K562 (cell line): ENCODE measurements around the gene NVL. TPM values are rescaled to one million over a fixed set of nuclear protein-coding genes. Genes with fewer than 3 reads are reported as not detected.

ENCODE experiments used
- ATF3 ChIP-seq, 2 experiments: fragments of 450-650 bp in 1 of 2; sonication (generic) in 1 of 2; formaldehyde crosslinking in 1 of 2; IDR thresholded peaks in 1 of 2; conservative IDR thresholded peaks in 1 of 2; 2 replicates each; pipeline versions ENCODE4 v1.6.1 to v1.8.1; 2016 to 2023; ENCODE audit warnings: mild to moderate bottlenecking in 2 of 2, moderate library complexity in 2 of 2, inconsistent platforms in 1 of 2, missing genetic modification reagents in 1 of 2
- CBFB ChIP-seq: sonication (generic); formaldehyde crosslinking; IDR thresholded peaks from 2 replicates; pipeline ENCODE4 v1.4.0; 2020; ENCODE audit warnings: mild to moderate bottlenecking, missing genetic modification reagents
- CGGBP1 ChIP-seq: fragments of 250-450 bp; sonication (Bioruptor Pico); IDR thresholded peaks from 2 replicates; pipeline ENCODE4 v1.9.0; 2021; ENCODE audit warnings: mild to moderate bottlenecking
- CREB5 ChIP-seq: fragments of 250-450 bp; sonication (Bioruptor Pico); IDR thresholded peaks from 2 replicates; pipeline ENCODE4 v1.5.0; 2020; ENCODE audit warnings: mild to moderate bottlenecking
- E2F3 ChIP-seq: fragments of 250-450 bp; sonication (Bioruptor Pico); IDR thresholded peaks from 2 replicates; pipeline ENCODE4 v1.4.0; 2020; ENCODE audit warnings: mild to moderate bottlenecking
- ETV1 ChIP-seq: fragments of 450-650 bp; conservative IDR thresholded peaks from 2 replicates; pipeline ENCODE4 v1.6.1; 2016; ENCODE audit warnings: missing genetic modification characterization, control low read depth, low read depth, missing compliant biosample characterization
- HDAC1 ChIP-seq, 2 experiments: fragments of 450-650 bp; IDR thresholded peaks; 2 replicates each; pipeline ENCODE4 v1.6.1; 2016 to 2017; ENCODE audit warnings: inconsistent platforms in 1 of 2, mild to moderate bottlenecking in 1 of 2, moderate library complexity in 1 of 2
- HNRNPL ChIP-seq: fragments of 200-400 bp; formaldehyde crosslinking; IDR thresholded peaks from 2 replicates; pipeline ENCODE4 v1.6.1; 2017; ENCODE audit warnings: low read depth, mild to moderate bottlenecking, low read length
- KLF10 ChIP-seq: fragments of 250-450 bp; sonication (Bioruptor Pico); IDR thresholded peaks from 2 replicates; pipeline ENCODE4 v1.6.1; 2021; ENCODE audit warnings: matching md5 sums
- MTA3 ChIP-seq: fragments of 450-650 bp; formaldehyde crosslinking; IDR thresholded peaks from 2 replicates; pipeline ENCODE4 v1.6.1; 2017; ENCODE audit warnings: mild to moderate bottlenecking, borderline replicate concordance
- MYC ChIP-seq, 2 experiments: fragments of 250-450 bp in 1 of 2; sonication (Bioruptor Pico) in 1 of 2; IDR thresholded peaks; 2 replicates each; pipeline versions ENCODE4 v1.5.1 to v1.6.1; 2012 to 2021; ENCODE audit warnings: low read depth in 2 of 2, borderline replicate concordance in 1 of 2, improper control_type of control experiment in 1 of 2, low read length in 1 of 2, mild to moderate bottlenecking in 1 of 2, moderate library complexity in 1 of 2
- NR1H2 ChIP-seq: sonication (generic); formaldehyde crosslinking; IDR thresholded peaks from 2 replicates; pipeline ENCODE4 v1.4.0; 2020; ENCODE audit warnings: mild to moderate bottlenecking, missing genetic modification reagents
- PRPF4 ChIP-seq: fragments of 200-400 bp; formaldehyde crosslinking; IDR thresholded peaks from one replicate; pipeline ENCODE4 v1.6.1; 2017; ENCODE audit warnings: low read length, low read depth, mild to moderate bottlenecking; ENCODE audit not compliant: insufficient read depth, poor library complexity, severe bottlenecking
- RHOXF2B ChIP-seq: fragments of 250-450 bp; sonication (Bioruptor Pico); conservative IDR thresholded peaks from 2 replicates; pipeline ENCODE4 v1.5.1; 2021
- SIX5 ChIP-seq, 2 experiments: IDR thresholded peaks; 2 replicates each; pipeline ENCODE4 v1.6.1; 2011; ENCODE audit warnings: low read length in 2 of 2, borderline replicate concordance in 1 of 2, low read depth in 1 of 2, mild to moderate bottlenecking in 1 of 2, moderate library complexity in 1 of 2; ENCODE audit not compliant: insufficient read depth in 1 of 2
- STAG1 ChIP-seq: sonication (generic); formaldehyde crosslinking; IDR thresholded peaks from 2 replicates; pipeline ENCODE4 v1.5.0; 2020; ENCODE audit warnings: missing genetic modification reagents, borderline replicate concordance
- TAF15 ChIP-seq: fragments of 200-400 bp; formaldehyde crosslinking; IDR thresholded peaks from 2 replicates; pipeline ENCODE4 v1.6.1; 2017; ENCODE audit warnings: mild to moderate bottlenecking, low read depth, low read length, moderate library complexity
- ZBTB7A ChIP-seq: IDR thresholded peaks from 2 replicates; pipeline ENCODE4 v1.6.1; 2011; ENCODE audit warnings: low read depth, mild to moderate bottlenecking, low read length, moderate library complexity, borderline replicate concordance; ENCODE audit not compliant: control insufficient read depth
- ZNF124 ChIP-seq: sonication (generic); formaldehyde crosslinking; IDR thresholded peaks from 2 replicates; pipeline ENCODE4 v1.8.1; 2022; ENCODE audit warnings: missing genetic modification reagents
- ZNF707 ChIP-seq: fragments of 250-450 bp; sonication (Bioruptor Pico); conservative IDR thresholded peaks from 2 replicates; pipeline ENCODE4 v1.8.0; 2022; ENCODE audit warnings: inconsistent platforms, mild to moderate bottlenecking, moderate library complexity
- ZZZ3 ChIP-seq: fragments of 450-650 bp; IDR thresholded peaks from 2 replicates; pipeline ENCODE4 v1.6.1; 2016; ENCODE audit warnings: antibody characterized with exemption, mild to moderate bottlenecking, moderate library complexity
- polyA plus RNA-seq, 8 experiments: library from polyadenylated mRNA; depleted of rRNA in 4 of 8; stranded (reverse) in 5 of 8; unstranded in 3 of 8; fragments of >200 nt; fragmentation: Nextera tagmentation in 2 of 8; fragmentation: Illumina TruSeq in 1 of 8; extraction: Ambion mirVana in 2 of 8; extraction: Trizol in 1 of 8; gene quantifications; 2 replicates each; pipeline versions ENCODE4 v1.2.1 to v1.2.3, GENCODE V29; 2011 to 2014; ENCODE audit warnings: inconsistent platforms in 1 of 8, missing spikeins in 1 of 8
- total RNA-seq, 7 experiments: library from RNA; depleted of rRNA in 6 of 7; stranded (reverse); fragments of >200 nt in 6 of 7; fragmentation: Illumina TruSeq in 2 of 7; extraction: Trizol in 2 of 7; gene quantifications; 2 replicates each; pipeline versions ENCODE4 v1.2.1 to v1.2.3, GENCODE V29; 2011 to 2021; ENCODE audit warnings: low replicate concordance in 1 of 7
- TF ChIP-seq, protein P1 (sequence below): sonication (generic); formaldehyde crosslinking; IDR thresholded peaks from 2 replicates; pipeline ENCODE4 v1.9.0; 2022; ENCODE audit warnings: mild to moderate bottlenecking, missing genetic modification reagents
- TF ChIP-seq, protein P2 (sequence below): IDR thresholded peaks from 3 replicates; pipeline ENCODE4 v1.6.1; 2011; ENCODE audit warnings: borderline replicate concordance, mild to moderate bottlenecking; ENCODE audit not compliant: insufficient read length, insufficient read depth

NVL gene
- total and polyA plus RNA-seq, 9 of the 15 experiments (the other 6 are each of a cell fraction or from before 2014, with no cell fraction given), result 32.5 to 86.6 (median 62.9) TPM

- TF ChIP-seq, protein P1, sequence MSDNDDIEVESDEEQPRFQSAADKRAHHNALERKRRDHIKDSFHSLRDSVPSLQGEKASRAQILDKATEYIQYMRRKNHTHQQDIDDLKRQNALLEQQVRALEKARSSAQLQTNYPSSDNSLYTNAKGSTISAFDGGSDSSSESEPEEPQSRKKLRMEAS (CRISPR knock-in tag), result peak; percentile 72; the same call in 1 of the 2 replicates
- TF ChIP-seq NR1H2 (CRISPR knock-in tag) (no peak), MYC (IDR thresholded peaks at IDR 0.05; ENCODE audit: low read depth, low read length) (peak; percentile 91), MYC (CRISPR knock-in tag; IDR thresholded peaks at IDR 0.05; ENCODE audit: borderline replicate concordance, low read depth) (peak; percentile 14; the same call in 1 of the 2 replicates), ZZZ3 (no peak), ATF3 (IDR thresholded peaks at IDR 0.05) (no peak; the same call in 1 of the 2 replicates), ATF3 (CRISPR knock-in tag; conservative IDR thresholded peaks at IDR 0.05) (no peak; the same call in 1 of the 2 replicates), ZNF707 (CRISPR knock-in tag) (no peak), HDAC1 (IDR thresholded peaks at IDR 0.05) (peak in 1 of 2 experiments; percentile 71; a peak in 1 of 4 replicates), STAG1 (peak; percentile 42; the same call in 1 of the 2 replicates), CREB5 (CRISPR knock-in tag) (no peak), CBFB (no peak), SIX5 (IDR thresholded peaks at IDR 0.05; ENCODE audit: borderline replicate concordance in 1 of 2, insufficient read depth in 1 of 2, low read depth in 1 of 2, low read length in 2 of 2) (no peak), ZNF124 (CRISPR knock-in tag) (no peak), TAF15 (no peak), CGGBP1 (CRISPR knock-in tag) (0 out of 2 replicates have a peak, but pooled peaks have one; percentile 37), E2F3 (CRISPR knock-in tag) (no peak; the same call in 1 of the 2 replicates), RHOXF2B (no peak), PRPF4 (peak; percentile 69), ZBTB7A (peak; percentile 89; the same call in 1 of the 2 replicates), KLF10 (CRISPR knock-in tag) (no peak), HNRNPL (no peak), ETV1 (tag) (no peak), MTA3 (0 out of 2 replicates have a peak, but pooled peaks have one; percentile 71)
- TF ChIP-seq, protein P2, sequence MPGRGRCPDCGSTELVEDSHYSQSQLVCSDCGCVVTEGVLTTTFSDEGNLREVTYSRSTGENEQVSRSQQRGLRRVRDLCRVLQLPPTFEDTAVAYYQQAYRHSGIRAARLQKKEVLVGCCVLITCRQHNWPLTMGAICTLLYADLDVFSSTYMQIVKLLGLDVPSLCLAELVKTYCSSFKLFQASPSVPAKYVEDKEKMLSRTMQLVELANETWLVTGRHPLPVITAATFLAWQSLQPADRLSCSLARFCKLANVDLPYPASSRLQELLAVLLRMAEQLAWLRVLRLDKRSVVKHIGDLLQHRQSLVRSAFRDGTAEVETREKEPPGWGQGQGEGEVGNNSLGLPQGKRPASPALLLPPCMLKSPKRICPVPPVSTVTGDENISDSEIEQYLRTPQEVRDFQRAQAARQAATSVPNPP, result no peak
Observed at GRCh38 chr1:224182866-224183590, 146.9 kb downstream of the NVL start, which contains the start of gene DEGS1 (continued).
